Endothelial cell of umbilical vein (primary cell): ENCODE results near the gene IL17RD. TPM values are rescaled to one million over a fixed set of nuclear protein-coding genes. Genes with fewer than 3 reads are reported as not detected.

Experiments used
- BruUV-seq: library from RNA; stranded (reverse); fragments of 400-500 nt; replicated peaks from 2 replicates; lab custom pipeline; 2021; lab: Mats Ljungman, UMichigan
- CTCF ChIA-PET: fragments of 300-600, 350-600 bp; sonication (Branson Sonifier 250); formaldehyde crosslinking; loops from one replicate; lab custom pipeline; 2021; ENCODE audit warnings: antibody characterized with exemption, inconsistent platforms; lab: Charles Lee
- POLR2A ChIA-PET: fragments of 300-600, 350-600 bp; sonication (Branson Sonifier 250); formaldehyde crosslinking; loops from one replicate; lab custom pipeline; 2021; ENCODE audit warnings: antibody characterized with exemption, inconsistent platforms; lab: Charles Lee
- DNase-seq: peaks from one replicate; pipeline ENCODE4 v3.0.0-alpha.2; 2011; ENCODE audit warnings: low read depth, low spot score
- FAIRE-seq: peaks from 2 replicates; lab custom pipeline; 2011; peaks lifted over from hg19 to GRCh38; lab: Jason Lieb, UNC
- H2AFZ ChIP-seq: 2 replicates; pipeline ENCODE4 v1.6.0; 2012; ENCODE audit warnings: low read depth, low read length, control low read depth, inconsistent platforms
- H3K27ac ChIP-seq: 2 replicates; pipeline ENCODE4 v1.5.1; 2011; ENCODE audit warnings: low read depth, mild to moderate bottlenecking, control low read depth, low read length, moderate library complexity; ENCODE audit not compliant: insufficient read depth
- H3K27me3 ChIP-seq, 2 experiments: 2 replicates each; pipeline versions ENCODE4 v1.6.0 to v1.6.1; 2011; ENCODE audit warnings: low read length in 2 of 2, mixed read lengths in 1 of 2; ENCODE audit not compliant: control insufficient read depth in 2 of 2, insufficient read depth in 2 of 2
- H3K36me3 ChIP-seq, 2 experiments: 2 replicates in 1 of 2; 3 replicates in 1 of 2; pipeline ENCODE4 v1.5.1; 2011; ENCODE audit warnings: low read length in 2 of 2, mild to moderate bottlenecking in 1 of 2, moderate library complexity in 1 of 2; ENCODE audit not compliant: control insufficient read depth in 2 of 2, insufficient read depth in 2 of 2; ENCODE audit errors: extremely low read depth in 1 of 2
- H3K4me1 ChIP-seq: 3 replicates; pipeline ENCODE4 v1.5.1; 2011; ENCODE audit warnings: mild to moderate bottlenecking, low read length; ENCODE audit not compliant: control insufficient read depth, insufficient read depth; ENCODE audit errors: extremely low read depth
- H3K4me2 ChIP-seq: 2 replicates; pipeline ENCODE4 v1.6.1; 2011; ENCODE audit warnings: low read length, control low read depth, mixed read lengths; ENCODE audit not compliant: insufficient read depth
- H3K4me3 ChIP-seq, 3 experiments: fragments of 200-600 bp in 1 of 3; sonication (generic), shearing (Covaris generic) in 1 of 3; replicated peaks in 1 of 3; 2 replicates each; pipeline ENCODE4 v1.5.1; 2011 to 2016; ENCODE audit warnings: control low read depth in 3 of 3, low read length in 3 of 3, mild to moderate bottlenecking in 2 of 3, inconsistent platforms in 1 of 3, low read depth in 1 of 3, moderate library complexity in 1 of 3; ENCODE audit not compliant: insufficient read depth in 1 of 3
- H3K79me2 ChIP-seq: 2 replicates; pipeline ENCODE4 v1.6.0; 2012; ENCODE audit warnings: low read length, inconsistent platforms; ENCODE audit not compliant: control insufficient read depth, insufficient read depth
- H3K9ac ChIP-seq: replicated peaks from 2 replicates; pipeline ENCODE3; 2011; ENCODE audit warnings: low read length, control low read depth; ENCODE audit not compliant: insufficient read depth; ENCODE audit errors: extremely low read depth
- H3K9me1 ChIP-seq: replicated peaks from 3 replicates; pipeline ENCODE4 v1.6.0; 2011; ENCODE audit warnings: mild to moderate bottlenecking, low read length; ENCODE audit not compliant: control insufficient read depth, insufficient read depth; ENCODE audit errors: extremely low read depth
- H3K9me3 ChIP-seq: replicated peaks from 2 replicates; pipeline ENCODE4 v1.5.1; 2012; ENCODE audit warnings: low read length, inconsistent platforms; ENCODE audit not compliant: control insufficient read depth, insufficient read depth
- H4K20me1 ChIP-seq: replicated peaks from 2 replicates; pipeline ENCODE3; 2011; ENCODE audit warnings: mild to moderate bottlenecking, low read length; ENCODE audit not compliant: control insufficient read depth, insufficient read depth; ENCODE audit errors: extremely low read depth
- CTCF ChIP-seq, 2 donors: IDR thresholded peaks; 1 replicate in 1 of 2; 2 replicates in 1 of 2; pipeline ENCODE4 v1.5.1; 2011; ENCODE audit warnings: low read length in 2 of 2, mild to moderate bottlenecking in 2 of 2, moderate library complexity in 2 of 2, control low read depth in 1 of 2, inconsistent platforms in 1 of 2, low read depth in 1 of 2; ENCODE audit not compliant: insufficient read depth in 1 of 2; ENCODE audit errors: extremely low read depth in 1 of 2
- EZH2 ChIP-seq: IDR thresholded peaks from 2 replicates; pipeline ENCODE4 v1.6.1; 2012; ENCODE audit warnings: borderline replicate concordance, low read depth, mild to moderate bottlenecking, moderate library complexity, low read length, inconsistent platforms; ENCODE audit not compliant: severe bottlenecking
- FOS ChIP-seq: IDR thresholded peaks from 2 replicates; pipeline ENCODE4 v1.6.1; 2011; ENCODE audit warnings: mild to moderate bottlenecking, low read length, moderate library complexity, borderline replicate concordance; ENCODE audit not compliant: insufficient read depth
- GATA2 ChIP-seq: IDR thresholded peaks from 2 replicates; pipeline ENCODE4 v1.7.0; 2011; ENCODE audit warnings: low read depth, mild to moderate bottlenecking, moderate library complexity, mixed read lengths, low read length; ENCODE audit not compliant: insufficient read length, insufficient read depth
- JUN ChIP-seq: IDR thresholded peaks from 2 replicates; pipeline ENCODE4 v1.6.1; 2011; ENCODE audit warnings: borderline replicate concordance, low read depth; ENCODE audit not compliant: insufficient read length, insufficient read depth
- MAX ChIP-seq: IDR thresholded peaks from 2 replicates; pipeline ENCODE4 v1.6.1; 2011; ENCODE audit not compliant: insufficient read depth, insufficient read length
- MYC ChIP-seq: IDR thresholded peaks from one replicate; pipeline ENCODE4 v1.6.1; 2011; ENCODE audit warnings: mild to moderate bottlenecking, low read depth, low read length
- POLR2A ChIP-seq: IDR thresholded peaks from 2 replicates; pipeline ENCODE4 v1.6.1; 2012; ENCODE audit warnings: low read depth, mild to moderate bottlenecking, control low read depth, low read length
- POLR2AphosphoS5 ChIP-seq: IDR thresholded peaks from 2 replicates; pipeline ENCODE4 v1.6.1; 2012; ENCODE audit warnings: low read depth, mild to moderate bottlenecking, control low read depth, low read length, moderate library complexity; ENCODE audit not compliant: insufficient read depth
- dilution Hi-C: fragments of 300-500 bp; cut with MboI; formaldehyde crosslinking; loops from one replicate; pipeline ENCODE4 v1.15.0; 2019; ENCODE audit warnings: low sequenced_read_pairs; ENCODE audit not compliant: extremely low pct_ligation_motif_present
- intact Hi-C: fragments of 100-400 bp; cut with micrococcal nuclease; formaldehyde crosslinking; loops from one replicate; pipeline ENCODE4 v1.10.0; 2022
- polyA plus RNA-seq, 4 experiments: library from polyadenylated mRNA; depleted of rRNA in 3 of 4; stranded (reverse) in 3 of 4; unstranded in 1 of 4; fragments of >200 nt; gene quantifications; 2 replicates each; pipeline versions ENCODE4 v1.2.1 to v1.2.3, GENCODE V29; 2011 to 2012; ENCODE audit warnings: missing spikeins in 1 of 4
- total RNA-seq: library from RNA; stranded (reverse); gene quantifications from 2 replicates; pipeline ENCODE4 v1.2.3, GENCODE V29; 2021

The IL17RD gene
- total and polyA plus RNA-seq, 2 donors (not counting 3 experiments of a cell fraction or from before 2014, with no cell fraction given): 0.36 to 0.93 TPM

- dilution Hi-C loops: no loop called here
- H2AFZ ChIP-seq: no peak overlapping the region
- no peaks in the 10 kb centered on the region for H3K79me2 ChIP-seq
- H3K4me3 ChIP-seq: no peak overlapping the region
- POLR2A ChIA-PET: no interaction called here
- H3K36me3 ChIP-seq: no peaks in the 10 kb centered on the region
- H3K9me3 ChIP-seq: no peaks in the 10 kb centered on the region
- no peak overlapping the region for H3K9ac ChIP-seq
- no peak for DNase-seq
- intact Hi-C loops: no loop called here
- CTCF ChIA-PET: interaction anchor here (0.9 to 3.0 kb wide), 5 partner anchors 10 to 60 kb away, joined by 3 to 9 read pairs (median 3); no protein-coding TSS in a partner anchor
- H3K4me2 ChIP-seq: no peak overlapping the region
- H3K27me3 ChIP-seq: peaks cover 5 to 8% of the 10 kb centered on the region in 2 experiments
- TF ChIP-seq EZH2 (no peak), MYC (no peak), FOS (no peak)
- BruUV-seq: no TSS peak
- H3K9me1 ChIP-seq: no peaks in the 10 kb centered on the region
- no peaks in the 10 kb centered on the region for H4K20me1 ChIP-seq
- no peaks in the 10 kb centered on the region for H3K4me1 ChIP-seq
- H3K27ac ChIP-seq: no peak overlapping the region
- FAIRE-seq: no peak
Measured at GRCh38 chr3:57110214-57110613, 54.9 kb downstream of the IL17RD start.

GRCh38 chr3:57109437-57110199 is 55.5 kb downstream of the IL17RD start:
- Histone ChIP-seq H3K9me3 (no peaks in the 10 kb centered on the region), H3K27ac (no peak overlapping the region), H3K4me1 (no peaks in the 10 kb centered on the region), H3K4me3 (no peak overlapping the region), H2AFZ (no peak overlapping the region), H3K27me3 (peaks cover 5 to 8% of the 10 kb centered on the region in 2 experiments), H3K79me2 (no peaks in the 10 kb centered on the region), H4K20me1 (no peaks in the 10 kb centered on the region), H3K4me2 (no peak overlapping the region), H3K9me1 (no peaks in the 10 kb centered on the region), H3K36me3 (no peaks in the 10 kb centered on the region), H3K9ac (no peak overlapping the region)
- DNase-seq (no peak), FAIRE-seq (no peak)
- intact Hi-C loops: no loop called here
- POLR2A ChIA-PET: no interaction called here
- dilution Hi-C loops: no loop called here
- CTCF ChIA-PET: interaction anchor here (1.4 to 3.0 kb wide), 2 partner anchors 10 to 27 kb away, joined by 3 to 9 read pairs; no protein-coding TSS in a partner anchor
- no TSS peak for BruUV-seq
- TF ChIP-seq POLR2AphosphoS5 (no peak), CTCF (IDR thresholded peaks at IDR 0.05; ENCODE audit: extremely low read depth in 1 of 2, insufficient read depth in 1 of 2, low read depth in 1 of 2, low read length in 2 of 2) (no peak), FOS (no peak), EZH2 (no peak), MAX (no peak), POLR2A (no peak), GATA2 (no peak), JUN (no peak), MYC (no peak)
